GM19395 (cell line): ENCODE results near the gene DUSP5.
"Not testable (repeated sequence)": the region's sequence is repeated elsewhere in the genome, so short reads cannot be mapped to it uniquely, and the experiment has no call there.

Experiments
- ATAC-seq: cut with Tn5 transposase; IDR thresholded peaks from one replicate; pipeline ENCODE4 v1.9.1; 2021; ENCODE audit warnings: mild to moderate bottlenecking, moderate library complexity; ENCODE audit not compliant: unreplicated experiment

Gene DUSP5

DNA sequence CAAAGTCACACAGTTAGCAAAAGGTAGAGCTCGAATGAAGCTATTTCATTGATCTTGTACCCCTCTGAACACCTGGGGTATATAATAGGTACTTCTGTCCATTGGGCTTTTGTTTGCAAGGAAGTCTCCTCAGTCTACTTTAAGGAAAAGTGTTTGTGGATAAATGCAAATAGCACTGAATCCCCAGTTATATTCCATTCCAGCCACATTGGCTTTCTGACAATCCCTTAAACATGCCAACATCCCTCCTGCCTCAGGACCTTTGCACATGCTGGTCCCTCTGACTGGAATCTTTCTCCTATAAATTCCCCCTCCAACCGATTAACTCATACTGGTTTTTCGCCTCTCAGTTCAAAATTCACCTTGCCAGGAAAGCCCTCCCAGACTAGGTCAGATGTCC is 17.1 kb downstream of the DUSP5 start:
- ATAC-seq: no peak

DNA sequence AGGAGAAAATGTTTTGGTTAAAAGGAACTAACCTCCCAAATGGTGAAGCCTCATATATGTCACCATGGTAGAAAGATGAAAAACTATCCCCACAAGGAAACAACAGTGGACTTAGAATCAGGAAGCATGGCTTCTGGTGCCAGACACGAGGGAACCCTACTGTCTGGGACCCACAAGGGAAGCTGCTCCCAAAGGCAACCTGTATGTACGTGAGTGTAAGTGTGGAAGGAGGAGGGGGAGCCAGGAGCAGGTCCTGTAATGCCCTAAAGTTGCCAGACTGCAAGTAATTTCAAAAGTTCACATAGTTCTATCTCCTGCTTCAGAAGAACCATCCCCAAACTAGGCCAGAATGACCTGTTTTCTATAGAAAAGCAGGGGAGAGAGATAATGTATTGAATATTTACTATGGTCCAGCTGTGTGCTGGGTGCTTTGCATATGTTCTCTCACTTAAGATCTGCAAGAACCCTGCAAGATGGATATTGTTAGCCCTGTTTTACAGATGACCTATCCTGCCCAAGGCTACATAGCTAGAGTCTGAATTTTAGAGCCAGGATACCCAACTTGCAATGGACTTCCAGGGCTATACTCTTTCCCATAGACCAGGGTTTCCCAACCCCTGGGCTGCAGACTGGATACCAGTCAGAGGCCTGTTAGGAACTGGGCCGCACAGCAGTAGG is 19.2 kb downstream of the DUSP5 start:
- ATAC-seq: no peak

DNA sequence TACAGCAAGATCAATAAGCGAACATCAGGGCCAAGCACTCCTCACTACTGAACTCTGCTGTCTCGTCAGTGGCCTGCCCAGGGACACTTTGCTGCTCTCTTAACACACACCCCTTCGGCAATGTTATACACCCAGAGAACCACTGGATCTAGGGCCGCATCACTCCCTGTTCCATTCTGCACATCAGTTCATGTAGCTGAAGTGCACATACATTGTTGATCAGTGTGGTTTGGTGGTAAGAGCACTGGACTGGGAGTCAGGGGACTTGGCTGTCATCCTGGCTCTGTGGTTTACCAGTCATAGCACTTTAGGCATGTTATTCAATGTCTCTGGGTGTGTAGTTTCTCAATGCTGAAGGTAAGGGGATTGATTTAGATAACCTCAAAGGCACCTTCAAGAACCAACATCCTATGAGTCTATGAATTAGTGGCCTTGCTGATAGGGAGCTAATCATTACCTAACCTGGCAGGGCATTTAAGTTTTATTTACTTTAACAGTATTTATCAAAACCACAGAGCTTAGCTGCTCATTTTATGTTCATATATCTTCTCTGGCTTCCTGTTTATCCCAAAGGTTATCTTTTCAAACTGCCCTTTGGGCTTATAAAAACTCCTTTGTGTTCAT is 24.8 kb downstream of the DUSP5 start:
- no peak for ATAC-seq

DNA sequence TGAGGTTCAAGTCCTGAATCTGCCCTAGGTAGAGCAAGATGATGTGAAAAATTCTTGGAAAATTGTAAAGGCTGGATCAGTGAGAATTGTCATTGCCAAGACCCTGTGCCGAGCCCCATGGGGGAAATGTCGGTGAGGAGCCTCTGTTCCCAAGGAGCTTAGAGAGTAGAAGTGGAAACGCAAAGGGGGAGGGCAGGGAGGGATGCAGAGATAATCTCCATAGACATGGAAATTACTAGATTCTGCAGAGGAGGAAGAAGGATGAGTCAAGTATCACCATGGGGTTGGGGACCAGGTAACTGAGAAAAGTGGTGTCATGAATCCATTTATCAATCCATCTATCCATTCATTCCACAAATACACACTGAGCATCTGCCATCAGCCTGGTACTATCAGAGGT is 26.0 kb downstream of the DUSP5 start:
- no peak for ATAC-seq

DNA sequence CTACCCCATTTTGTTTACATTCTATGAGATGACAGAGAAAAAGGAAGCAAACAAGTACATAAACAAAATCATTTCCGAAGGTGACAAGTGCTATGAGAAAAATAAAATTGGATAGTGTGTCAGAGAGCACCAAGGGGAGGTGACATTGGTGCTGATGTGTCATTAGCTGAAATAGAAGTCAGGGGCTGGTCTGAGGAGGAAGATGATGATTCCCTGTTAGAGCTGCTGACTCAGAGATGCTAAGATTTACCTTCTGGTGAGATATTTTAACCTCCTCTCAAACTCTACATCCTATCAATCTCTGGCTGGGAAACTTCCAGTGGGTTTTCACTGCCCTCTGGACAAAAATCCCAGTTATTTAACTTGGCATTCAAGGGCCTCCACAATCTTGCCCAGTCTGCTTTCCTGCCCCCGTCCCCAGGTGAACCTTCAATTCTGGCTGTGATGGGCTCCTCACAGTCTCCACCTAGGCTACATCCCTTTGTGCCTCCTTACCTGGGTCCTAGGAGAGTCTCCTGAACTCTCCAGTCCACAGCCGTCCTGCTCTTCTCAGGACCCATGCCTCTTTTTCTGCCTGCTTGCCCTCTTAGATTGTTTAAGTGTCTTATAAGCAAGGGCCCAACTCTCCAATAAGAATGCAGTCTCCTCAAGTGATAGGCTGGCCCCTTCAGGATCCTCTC is 26.6 kb downstream of the DUSP5 start:
- ATAC-seq: no peak

DNA sequence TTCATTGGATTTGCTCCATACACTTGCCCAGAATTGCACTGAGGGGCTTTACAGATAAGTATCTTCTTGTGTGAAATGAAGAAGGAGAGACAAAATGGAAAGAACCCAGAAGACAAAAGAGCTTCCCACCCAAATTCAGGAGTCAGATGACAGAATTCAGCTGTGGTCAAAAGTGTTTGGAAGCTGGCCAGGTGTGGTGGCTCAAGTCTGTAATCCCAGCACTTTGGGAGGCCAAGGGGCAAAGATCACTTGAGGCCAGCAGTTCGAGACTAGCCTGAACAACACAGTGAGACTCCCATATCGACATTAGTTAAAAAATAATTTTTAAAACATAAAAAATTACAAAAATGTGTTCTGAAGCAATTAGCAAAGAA is 27.1 kb downstream of the DUSP5 start:
- ATAC-seq: no peak

DNA sequence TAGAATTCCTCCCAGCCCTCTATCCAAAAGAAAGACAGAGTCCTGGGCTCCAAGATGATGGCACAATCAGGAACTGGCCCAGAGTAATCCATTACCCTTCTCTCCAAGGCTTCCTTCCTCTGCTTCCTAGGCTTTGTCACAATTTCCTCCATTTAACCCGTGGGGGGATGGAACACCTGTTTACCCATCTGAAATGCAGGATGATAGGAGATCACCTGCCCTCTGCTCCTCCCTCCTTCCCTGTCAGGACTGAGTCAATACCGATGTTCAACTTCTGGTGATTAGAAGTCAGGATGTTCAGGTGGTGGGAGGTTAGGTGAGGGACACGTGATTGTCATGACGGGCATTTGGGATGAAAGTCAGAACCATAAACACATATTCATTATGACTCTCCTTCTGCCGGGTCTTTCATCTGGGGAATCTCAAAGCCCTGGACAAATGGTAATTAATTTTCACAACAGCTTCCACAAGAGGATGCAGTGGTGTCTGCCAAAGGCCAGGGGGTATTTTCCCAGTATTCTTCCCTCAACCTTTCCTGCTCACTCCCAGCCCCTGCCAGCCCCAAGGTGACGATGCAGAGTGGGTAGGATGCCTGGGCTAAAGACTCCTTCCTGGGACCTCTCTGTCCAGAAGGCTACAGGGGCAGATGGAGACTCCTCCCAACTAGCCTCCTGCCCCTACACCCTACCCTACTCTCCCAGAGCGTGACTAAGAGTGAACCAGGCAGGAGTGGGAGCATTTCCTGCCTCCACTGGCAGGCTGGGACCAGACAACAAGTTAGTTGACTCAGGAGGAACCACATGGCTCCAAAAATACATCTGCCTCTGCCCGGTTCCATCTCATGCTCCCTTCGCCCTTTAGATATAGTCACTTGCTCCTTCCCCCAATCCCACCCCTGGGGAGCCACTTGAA is 27.9 kb downstream of the DUSP5 start:
- ATAC-seq: no peak

DNA sequence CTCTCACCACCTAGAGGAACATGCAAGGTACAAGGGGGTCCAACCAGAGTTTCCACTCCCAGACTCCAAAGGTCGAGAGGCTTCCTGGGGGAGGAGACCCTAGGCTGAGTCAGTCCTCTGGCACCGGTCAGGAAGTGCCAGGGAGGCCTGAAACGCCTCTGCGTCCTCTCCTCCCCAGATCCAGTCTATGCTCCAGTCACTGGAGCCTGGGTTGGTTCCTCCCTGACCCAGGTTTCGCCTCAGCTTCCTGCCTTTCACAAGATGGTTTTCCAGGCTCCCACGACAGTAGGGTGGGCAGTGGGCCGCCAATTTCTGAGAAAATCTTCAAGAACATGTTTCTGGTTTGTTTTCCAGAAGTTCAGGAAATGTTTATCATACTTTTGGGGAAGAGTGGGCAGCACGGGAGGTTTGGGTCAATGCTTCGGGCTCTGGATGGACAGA is 30.0 kb downstream of the DUSP5 start:
- no peak for ATAC-seq

DNA sequence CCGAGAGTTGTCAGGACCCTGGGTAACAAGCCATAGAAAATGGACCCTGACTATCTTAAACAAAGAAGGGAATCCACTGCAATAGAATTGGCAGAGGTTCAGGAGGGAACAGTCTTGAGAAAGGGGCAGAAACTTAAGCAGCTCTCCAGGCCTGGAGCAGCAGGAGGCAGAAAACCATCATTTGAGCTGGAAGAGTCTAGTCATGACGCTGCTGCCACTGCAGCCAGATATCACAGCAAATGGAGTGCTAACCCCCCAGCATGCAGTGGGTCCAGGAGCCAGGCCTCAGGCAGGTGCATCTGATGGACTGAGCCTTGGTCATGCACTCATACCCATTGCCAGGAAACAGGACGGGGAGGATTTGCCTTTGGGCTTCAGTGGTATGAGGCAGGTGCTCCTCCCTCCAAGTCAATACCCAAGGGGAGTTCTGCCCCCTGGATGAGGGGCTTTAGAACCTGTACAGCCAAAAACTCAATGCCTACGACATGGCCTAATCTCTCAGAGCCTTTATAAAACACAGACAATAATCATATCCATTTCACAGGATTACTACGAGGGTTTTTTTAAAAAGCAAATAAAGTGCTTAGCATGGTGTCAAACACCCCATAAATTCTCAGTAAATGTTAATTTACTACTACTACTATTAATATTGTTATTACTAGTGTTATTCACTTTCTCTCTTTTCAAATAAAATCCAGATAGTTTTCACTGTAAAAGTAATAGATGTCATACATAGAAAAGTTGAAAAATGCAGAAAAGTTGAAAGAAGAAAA is 30.7 kb downstream of the DUSP5 start:
- peak; percentile 29 for ATAC-seq

DNA sequence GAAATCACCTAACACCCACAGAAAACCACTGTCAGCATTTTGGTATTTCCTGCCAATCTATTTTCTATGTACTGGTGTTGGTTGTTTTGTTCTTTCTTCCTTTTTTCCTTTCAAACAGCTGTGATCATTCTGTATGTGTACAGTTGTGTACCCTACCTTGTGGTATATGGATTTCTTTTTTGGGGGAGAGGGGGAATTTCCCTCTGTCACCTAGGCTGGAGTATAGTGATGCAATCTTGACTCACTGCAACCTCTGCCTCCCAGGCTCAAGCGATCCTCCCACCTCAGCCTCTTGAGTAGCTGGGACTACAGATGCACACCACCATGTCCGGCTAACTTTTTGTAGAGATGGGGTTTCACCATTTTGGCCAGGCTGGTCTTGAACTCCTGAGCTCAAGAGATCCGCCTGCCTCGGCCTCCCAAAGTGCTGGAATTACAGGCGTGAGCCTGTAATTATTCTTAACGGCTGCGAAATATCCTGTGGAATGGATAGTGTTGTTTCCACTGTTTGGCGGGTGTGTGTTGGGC is 31.4 kb downstream of the DUSP5 start:
- peak; percentile 79 for ATAC-seq

DNA sequence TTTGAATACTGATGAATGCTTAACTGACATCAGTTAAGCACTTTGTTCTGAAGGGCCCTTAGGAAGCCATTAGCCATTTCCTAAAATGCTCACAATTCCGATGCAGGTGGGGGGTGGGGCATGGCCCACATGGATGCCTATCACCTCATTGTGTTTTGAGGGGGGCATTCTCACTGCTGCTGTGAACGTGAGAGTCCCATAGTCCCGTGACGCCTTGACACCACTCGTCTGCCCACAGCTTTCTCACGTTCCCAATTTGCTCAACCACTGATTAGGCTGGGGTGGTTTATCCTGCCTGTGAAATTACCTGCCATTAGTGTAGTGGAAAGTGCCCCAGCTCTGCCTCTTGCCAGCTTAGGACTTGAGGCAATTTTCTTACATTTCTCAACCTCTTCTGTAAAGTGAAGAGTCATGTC is 31.9 kb downstream of the DUSP5 start:
- ATAC-seq: no peak

DNA sequence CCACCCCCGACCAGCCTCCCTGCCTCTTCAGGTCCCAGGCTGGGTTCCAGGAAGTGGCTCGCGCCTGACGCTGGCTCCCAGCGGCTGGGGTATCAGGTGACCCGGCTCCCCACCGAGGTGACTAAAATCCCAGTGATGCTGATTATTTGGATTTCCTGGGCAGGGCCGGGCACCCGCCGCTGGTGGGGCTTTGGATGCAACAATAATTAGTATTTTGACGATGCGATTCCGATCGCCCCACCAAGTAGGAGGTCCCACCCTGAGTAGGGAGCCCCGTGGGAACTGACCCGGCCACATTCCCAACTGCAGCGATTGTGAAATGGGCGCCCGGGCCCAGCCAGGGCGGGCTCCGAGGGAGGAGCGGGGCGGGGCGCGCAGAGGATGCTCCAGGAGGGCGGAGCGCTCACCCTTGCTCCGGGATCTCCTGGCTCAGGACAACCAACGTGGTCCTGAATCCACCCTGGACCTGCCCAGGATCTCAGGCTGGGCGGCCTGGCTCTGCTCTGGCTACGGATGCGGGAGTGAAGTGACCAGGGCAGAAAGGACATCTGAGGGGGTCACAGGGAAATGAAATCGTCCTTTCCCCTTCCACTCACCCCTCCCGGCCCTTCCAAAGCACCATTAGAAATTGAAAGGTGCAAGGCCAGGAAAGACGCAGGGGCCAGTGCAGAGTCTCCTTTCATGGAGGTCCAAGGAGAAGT is 32.6 kb downstream of the DUSP5 start:
- ATAC-seq: no peak

DNA sequence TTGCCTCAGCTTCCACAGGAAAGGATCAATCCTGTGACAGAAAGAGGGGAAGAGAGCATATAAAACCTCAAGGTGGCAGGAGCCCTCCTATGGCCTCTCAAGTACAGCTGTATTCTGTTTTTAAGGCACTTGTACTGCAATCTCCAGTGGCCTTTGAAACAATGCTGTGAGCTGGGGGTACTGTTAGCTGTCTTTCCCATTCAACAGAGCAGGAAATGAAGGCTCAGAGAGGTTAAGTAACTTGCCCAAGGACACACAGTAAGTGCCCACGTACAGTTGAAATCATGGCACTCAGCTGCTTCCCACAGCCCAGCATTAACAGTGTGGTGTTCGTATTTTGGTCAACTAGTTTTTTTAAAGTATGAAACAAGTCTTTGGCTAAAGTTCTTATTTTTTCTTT is 34.0 kb downstream of the DUSP5 start:
- no peak for ATAC-seq

DNA sequence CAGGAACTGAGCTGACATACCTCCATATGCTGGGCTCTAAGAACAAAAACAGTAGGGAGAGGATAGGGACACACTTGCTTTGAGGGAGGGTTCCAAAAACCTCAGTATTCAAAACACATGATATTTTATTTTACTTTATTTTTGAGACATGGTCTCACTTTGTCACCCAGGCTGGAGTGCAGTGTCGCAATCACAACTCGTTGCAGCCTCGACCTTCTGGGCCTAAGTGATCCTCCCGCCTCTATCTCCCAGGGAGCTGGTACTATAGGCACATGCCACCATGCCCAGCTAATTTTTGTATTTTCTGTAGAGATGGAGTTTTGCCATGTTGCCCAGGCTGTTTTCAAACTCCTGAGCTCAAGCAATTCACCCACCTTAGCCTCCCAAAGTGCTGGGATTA is 34.9 kb downstream of the DUSP5 start:
- ATAC-seq: not testable (repeated sequence)

DNA sequence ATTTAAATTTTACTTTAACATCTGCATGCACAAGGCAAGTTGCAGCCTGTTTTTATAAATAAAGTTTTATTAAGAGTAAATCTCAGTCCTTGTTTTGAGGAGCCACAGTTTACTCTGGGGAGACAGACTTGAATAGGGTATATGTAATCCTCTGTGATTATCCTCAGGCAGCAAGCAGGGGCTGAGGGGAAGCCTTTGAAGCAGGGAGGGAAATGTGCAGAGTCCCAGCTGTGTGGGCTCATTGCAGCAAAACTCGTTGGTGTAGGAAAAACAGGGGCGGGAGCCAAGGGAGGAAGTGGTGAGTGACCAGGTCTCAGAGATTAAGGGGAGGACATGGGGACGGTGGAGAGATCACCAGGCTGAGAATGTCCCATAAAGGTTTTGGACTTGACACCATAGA is 35.4 kb downstream of the DUSP5 start:
- no peak for ATAC-seq

DNA sequence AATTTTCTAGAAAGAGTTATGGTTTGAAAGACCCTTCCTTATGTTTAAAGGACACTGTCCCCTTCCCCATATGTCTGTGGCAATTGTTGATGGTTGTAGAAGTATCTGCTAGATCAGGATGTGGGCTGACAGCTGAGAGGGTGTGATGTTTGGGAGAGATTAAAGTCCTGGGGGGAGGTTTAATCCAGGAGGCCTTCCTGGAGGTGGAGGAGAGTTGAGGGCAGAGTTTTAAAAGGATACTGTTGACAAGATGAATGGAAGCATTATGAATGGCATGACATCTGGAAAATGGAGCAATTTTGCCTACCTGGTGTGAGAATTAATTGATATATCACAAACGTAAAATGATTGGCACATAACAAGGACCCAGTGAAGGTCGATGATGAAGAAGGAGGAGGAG is 36.9 kb downstream of the DUSP5 start:
- no peak for ATAC-seq

DNA sequence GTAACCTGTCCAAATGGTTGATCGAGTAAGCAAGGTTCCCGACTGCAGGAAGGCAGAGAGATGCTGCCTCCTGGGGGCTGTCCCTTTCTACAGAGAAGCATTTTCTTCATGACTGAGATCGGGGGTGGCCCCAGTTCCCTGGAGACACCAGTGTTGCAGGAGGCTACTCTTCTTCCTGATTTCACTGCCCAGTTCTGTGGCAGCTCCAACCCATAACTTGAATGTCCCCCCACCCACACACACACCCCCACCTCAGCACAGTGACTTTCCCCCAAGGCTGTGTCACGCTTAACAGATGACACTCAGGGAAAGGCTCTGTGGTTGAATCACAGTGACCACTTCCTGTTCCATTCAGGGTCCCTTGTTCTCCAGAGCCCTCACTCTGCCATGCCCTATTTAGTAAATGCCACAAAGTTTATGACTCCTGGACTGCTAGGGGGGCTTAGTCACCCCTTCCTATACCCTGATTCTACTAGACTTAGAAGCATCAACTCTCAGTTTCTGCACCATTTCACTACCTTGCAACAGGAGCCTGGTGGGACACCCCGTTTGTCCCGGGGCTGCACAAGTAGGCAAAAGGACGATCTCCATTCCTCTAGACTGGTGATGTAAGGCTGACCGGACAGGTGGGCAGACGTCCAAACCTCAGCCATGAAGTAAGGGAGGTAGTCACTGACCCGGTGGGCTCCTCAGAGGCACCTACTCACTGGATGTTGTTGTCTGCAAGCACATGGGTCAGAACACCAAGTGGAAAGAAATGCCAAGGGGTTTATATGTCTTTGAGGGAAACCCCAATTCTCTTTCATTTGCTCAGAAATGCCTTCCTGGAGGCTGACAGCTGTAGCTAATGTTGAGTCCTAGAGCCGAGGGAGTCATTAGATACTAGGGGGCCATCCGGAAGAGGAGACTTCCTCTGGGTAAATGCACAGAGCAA is 38.5 kb downstream of the DUSP5 start:
- ATAC-seq: peak; percentile 89

DNA sequence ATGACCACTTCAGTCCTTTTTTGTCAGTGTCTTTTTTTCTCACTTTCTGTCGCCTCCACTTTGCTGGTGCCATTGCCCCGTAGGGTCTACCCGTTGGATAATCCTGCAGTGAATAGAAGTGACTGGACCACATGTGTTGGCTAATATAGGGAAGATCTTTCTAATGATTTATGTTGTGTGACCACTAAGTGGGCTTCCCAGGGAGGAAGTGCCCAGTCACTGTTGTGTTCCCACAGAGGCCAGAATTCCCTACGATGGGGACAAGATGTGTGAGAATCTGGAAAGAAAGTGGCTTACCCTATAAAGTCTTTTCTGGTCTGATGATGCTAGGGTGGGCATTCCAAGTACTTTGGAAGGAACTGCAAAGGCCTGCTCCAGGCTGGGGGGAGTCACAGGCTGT is 41.4 kb downstream of the DUSP5 start:
- no peak for ATAC-seq

DNA sequence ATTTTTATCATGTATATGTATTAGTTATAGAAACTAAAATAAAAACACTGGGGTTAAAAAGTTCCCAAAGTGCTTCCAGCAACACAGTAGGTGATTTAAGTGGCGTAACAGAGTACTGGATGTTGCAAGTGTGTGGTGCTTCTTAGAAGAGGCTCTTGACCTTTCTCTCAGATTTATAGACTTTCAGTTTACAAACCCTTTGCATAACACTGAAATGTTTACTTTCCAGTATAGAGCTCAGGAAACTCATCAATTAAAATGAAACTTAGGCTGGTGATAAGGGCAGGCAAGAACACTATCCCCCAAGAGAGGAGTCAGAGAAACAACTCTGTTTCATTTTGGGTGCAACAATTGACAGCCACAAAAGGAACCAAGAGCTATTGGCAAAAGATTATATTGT is 42.3 kb downstream of the DUSP5 start:
- no peak for ATAC-seq
